GM06990 (cell line): ENCODE measurements around the gene RABEP2.

Experiments
- DNase-seq: peaks from one replicate; pipeline ENCODE4 v3.0.0-alpha.2; 2011; ENCODE audit not compliant: insufficient read length; ENCODE audit errors: extremely low read depth
- H3K27me3 ChIP-seq: replicated peaks from 2 replicates; pipeline ENCODE4 v1.6.0; 2011; ENCODE audit warnings: low read length; ENCODE audit not compliant: control insufficient read depth, insufficient read depth
- H3K36me3 ChIP-seq: 2 replicates; pipeline ENCODE4 v1.5.1; 2011; ENCODE audit warnings: low read length; ENCODE audit not compliant: control insufficient read depth, insufficient read depth
- H3K4me3 ChIP-seq: replicated peaks from 2 replicates; pipeline ENCODE4 v1.5.1; 2011; ENCODE audit warnings: low read depth, mild to moderate bottlenecking, control low read depth, low read length
- TF ChIP-seq, protein P1 (sequence below): IDR thresholded peaks from 2 replicates; pipeline ENCODE4 v1.5.1; 2011; ENCODE audit warnings: low read length, control low read depth, mild to moderate bottlenecking, inconsistent platforms; ENCODE audit not compliant: insufficient read depth, poor library complexity, severe bottlenecking

Gene RABEP2

DNA sequence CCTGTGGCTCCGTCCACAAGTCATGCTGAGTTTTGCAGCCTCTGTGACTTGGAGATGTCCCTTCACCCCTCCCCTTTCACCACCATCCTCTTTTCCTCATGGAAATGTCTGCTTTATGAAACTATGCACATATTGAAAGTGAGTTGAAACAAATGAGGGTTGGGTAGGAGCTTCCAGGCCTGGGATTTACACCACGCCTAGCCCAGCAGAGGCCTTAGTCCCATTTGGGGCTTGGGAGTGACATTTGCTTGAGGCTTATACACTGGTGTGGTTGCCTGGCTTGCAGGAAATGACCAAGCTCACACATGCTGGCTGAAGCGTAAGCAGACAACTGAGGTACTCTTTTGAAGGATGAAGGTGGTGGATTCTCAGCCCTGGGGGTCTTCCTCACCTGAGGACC is 39.0 kb upstream of the RABEP2 start:
- Histone ChIP-seq H3K4me3 (no peak overlapping the region), H3K27me3 (no peaks in the 10 kb centered on the region), H3K36me3 (peaks cover 13% of the 10 kb centered on the region)
- DNase-seq, result no peak
- TF ChIP-seq, protein P1, sequence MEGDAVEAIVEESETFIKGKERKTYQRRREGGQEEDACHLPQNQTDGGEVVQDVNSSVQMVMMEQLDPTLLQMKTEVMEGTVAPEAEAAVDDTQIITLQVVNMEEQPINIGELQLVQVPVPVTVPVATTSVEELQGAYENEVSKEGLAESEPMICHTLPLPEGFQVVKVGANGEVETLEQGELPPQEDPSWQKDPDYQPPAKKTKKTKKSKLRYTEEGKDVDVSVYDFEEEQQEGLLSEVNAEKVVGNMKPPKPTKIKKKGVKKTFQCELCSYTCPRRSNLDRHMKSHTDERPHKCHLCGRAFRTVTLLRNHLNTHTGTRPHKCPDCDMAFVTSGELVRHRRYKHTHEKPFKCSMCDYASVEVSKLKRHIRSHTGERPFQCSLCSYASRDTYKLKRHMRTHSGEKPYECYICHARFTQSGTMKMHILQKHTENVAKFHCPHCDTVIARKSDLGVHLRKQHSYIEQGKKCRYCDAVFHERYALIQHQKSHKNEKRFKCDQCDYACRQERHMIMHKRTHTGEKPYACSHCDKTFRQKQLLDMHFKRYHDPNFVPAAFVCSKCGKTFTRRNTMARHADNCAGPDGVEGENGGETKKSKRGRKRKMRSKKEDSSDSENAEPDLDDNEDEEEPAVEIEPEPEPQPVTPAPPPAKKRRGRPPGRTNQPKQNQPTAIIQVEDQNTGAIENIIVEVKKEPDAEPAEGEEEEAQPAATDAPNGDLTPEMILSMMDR, result no peak

DNA sequence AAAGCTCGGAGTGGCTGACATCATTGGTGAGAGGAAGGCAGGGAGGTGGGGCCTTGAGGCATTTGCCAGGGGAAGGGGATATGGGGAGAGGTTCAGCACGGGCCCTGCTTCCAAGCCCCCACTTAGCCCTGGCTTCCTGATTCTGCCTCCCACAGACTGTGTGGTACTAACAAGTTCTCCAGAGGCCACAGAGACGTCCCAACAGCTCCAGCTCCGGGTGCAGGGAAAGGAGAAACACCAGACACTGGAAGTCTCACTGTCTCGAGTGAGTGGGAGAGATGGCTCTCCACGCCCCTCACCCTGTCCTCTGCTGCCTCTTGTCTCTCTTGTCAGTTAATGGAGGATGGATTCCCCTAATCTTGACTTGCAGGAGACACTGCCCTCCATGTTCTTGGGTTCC is 33.8 kb upstream of the RABEP2 start:
- Histone ChIP-seq H3K4me3 (no peak overlapping the region), H3K27me3 (no peaks in the 10 kb centered on the region), H3K36me3 (peaks cover 45% of the 10 kb centered on the region)
- TF ChIP-seq, protein P1, result no peak
- no peak for DNase-seq

DNA sequence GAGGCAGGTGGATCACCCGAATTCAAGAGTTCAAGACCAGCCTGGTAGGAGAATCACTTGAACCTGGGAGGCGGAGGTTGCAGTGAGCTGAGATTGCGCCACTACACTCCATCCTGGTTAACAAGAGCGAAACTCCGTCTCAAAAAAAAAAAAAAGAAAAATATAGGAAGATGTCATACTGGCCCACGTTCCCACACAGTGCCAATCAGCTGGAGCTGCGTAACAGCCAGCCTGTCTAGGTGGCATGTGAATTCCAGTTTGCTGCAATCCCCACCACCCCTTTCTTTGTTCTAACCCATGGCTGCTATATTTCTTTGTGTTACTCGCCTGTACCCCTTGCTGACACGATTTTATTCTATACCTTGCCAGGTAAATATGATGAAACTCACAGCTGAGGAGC is 33.2 kb upstream of the RABEP2 start:
- peaks cover 43% of the 10 kb centered on the region for H3K36me3 ChIP-seq
- no peak for DNase-seq

DNA sequence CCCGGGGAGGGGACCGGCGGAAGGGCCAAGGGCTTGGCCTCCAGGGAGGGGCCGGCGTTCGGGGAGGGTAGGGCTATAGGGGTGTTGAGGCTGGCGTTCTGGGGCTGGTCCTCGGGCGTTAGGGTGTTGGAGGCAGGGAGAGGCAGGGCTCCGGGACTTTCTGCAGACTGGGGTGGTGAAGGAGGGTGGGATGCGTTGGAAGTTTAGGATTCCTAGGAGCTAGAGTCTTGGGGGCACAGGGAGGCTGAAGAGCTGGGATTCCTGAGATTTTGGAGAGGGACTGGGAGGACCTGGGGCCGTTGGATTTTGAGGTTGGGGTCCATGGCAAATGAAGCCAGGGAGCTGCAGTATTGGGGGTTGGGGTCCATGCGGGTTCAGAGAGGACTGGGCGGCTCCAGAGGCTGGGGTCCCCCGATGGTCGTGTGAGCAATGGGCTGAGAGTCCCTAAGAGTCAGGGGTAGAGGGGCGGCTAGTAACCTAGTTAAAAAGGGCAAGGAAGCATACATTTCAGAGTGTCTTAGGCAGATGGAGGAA is 26.4 kb upstream of the RABEP2 start:
- no peak for DNase-seq
- peaks cover 22% of the 10 kb centered on the region for H3K36me3 ChIP-seq
- no peaks in the 10 kb centered on the region for H3K27me3 ChIP-seq
- TF ChIP-seq, protein P1, result no peak
- H3K4me3 ChIP-seq, result peak overlapping the region; percentile 87

More for the DNA sequence above, 33.2 kb upstream of the RABEP2 start:
- TF ChIP-seq, protein P1, result no peak
- Histone ChIP-seq H3K4me3 (no peak overlapping the region), H3K27me3 (no peaks in the 10 kb centered on the region)

DNA sequence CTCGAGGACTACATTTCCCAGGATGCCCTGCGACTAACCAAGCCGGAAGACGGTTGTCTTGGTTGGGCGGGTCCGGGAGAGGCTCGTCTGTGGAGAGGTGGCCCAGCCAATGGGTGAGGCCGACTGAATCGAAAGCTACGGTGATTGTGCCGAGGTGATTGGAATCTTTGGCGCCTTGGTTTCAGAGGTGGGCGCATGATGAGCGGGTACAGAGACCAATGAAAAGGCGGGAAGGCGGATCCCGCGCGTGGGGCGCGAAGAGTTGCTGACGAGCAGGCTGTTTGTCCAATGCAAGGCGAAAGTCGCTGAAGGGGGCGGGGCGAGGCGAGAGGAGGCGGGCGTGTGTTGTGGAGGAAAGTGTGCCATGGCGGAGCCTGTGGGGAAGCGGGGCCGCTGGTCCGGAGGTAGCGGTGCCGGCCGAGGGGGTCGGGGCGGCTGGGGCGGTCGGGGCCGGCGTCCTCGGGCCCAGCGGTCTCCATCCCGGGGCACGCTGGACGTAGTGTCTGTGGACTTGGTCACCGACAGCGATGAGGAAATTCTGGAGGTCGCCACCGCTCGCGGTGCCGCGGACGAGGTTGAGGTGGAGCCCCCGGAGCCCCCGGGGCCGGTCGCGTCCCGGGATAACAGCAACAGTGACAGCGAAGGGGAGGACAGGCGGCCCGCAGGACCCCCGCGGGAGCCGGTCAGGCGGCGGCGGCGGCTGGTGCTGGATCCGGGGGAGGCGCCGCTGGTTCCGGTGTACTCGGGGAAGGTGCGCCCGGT is 25.8 kb upstream of the RABEP2 start, which contains the start of gene NFATC2IP:
TSS of gene NFATC2IP (plus strand) at position 290 of the 762 bp plus-strand sequence. CDS start at position 365, 75 bp downstream.
- Histone ChIP-seq H3K27me3 (no peaks in the 10 kb centered on the region), H3K4me3 (peak within 1 kb of the TSS; percentile 87), H3K36me3 (peaks cover 15% of the 10 kb centered on the region)
- DNase-seq, result peak; percentile 99
- TF ChIP-seq, protein P1, result no peak
